ENCODE results near the gene ZNF814. TPM values are rescaled to one million over a fixed set of nuclear protein-coding genes. Genes with fewer than 3 reads are reported as not detected.

ZNF814 gene
- total RNA-seq, 1 donor from 2014 or later: 30.7 TPM

GRCh38 chr19:57803594-57804325, 85.1 kb downstream of the ZNF814 start:
- Mint-ChIP-seq H3K9me3 (peaks cover 4% of the 10 kb centered on the region), H3K27me3 (ENCODE audit: insufficient read depth, low read depth) (peaks cover 12% of the 10 kb centered on the region)
- H2AFZ ChIP-seq (replicated peaks): peak overlapping the region; percentile 60

DNA sequence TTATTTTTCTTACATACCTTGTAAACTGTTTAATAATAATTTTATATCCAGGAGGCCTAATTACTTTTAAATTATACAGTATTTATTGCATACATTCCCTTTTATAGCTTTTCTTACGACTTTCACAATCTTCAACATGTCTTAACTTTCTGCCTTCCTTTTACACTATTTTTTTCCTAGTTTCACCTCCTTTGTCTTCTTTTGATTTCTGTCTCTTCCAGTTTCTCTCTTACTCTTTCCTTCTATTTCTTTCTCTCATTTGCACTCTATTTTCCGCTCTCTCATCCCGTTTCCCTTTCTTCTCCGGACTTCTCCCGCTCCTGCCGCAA, 85.6 kb downstream of the ZNF814 start:
- Histone ChIP-seq H3F3A (ENCODE audit: low read depth) (peaks cover 58% of the 10 kb centered on the region), H3K9me3 (ENCODE audit: low read depth) (no peaks in the 10 kb centered on the region), H3K36me3 (no peaks in the 10 kb centered on the region), H3K4me3 (peak overlapping the region; percentile 56), H3K27ac (peak overlapping the region; percentile 94), H4K20me1 (ENCODE audit: low read depth) (no peaks in the 10 kb centered on the region), H3K79me2 (ENCODE audit: low read depth) (peaks cover 51% of the 10 kb centered on the region), H2AFZ (replicated peaks) (peak overlapping the region; percentile 60), H3K4me1 (peaks cover 55% of the 10 kb centered on the region), H3K4me2 (peak overlapping the region; percentile 89), H3K9ac (peak overlapping the region; percentile 40), H3K27me3 (no peaks in the 10 kb centered on the region)
- Mint-ChIP-seq H3K27ac (peak overlapping the region; percentile 93), H3K36me3 (peaks cover 26% of the 10 kb centered on the region), H3K9me3 (peaks cover 4% of the 10 kb centered on the region), H3K27me3 (ENCODE audit: insufficient read depth, low read depth) (peaks cover 12% of the 10 kb centered on the region), H3K4me3 (peak overlapping the region; percentile 88), H3K4me1 (peaks cover 43% of the 10 kb centered on the region)
- TF ChIP-seq EZH2phosphoT487 (IDR thresholded peaks at IDR 0.05) (no peak), EZH2 (IDR thresholded peaks at IDR 0.05) (no peak)
- TF ChIP-seq, protein P1, sequence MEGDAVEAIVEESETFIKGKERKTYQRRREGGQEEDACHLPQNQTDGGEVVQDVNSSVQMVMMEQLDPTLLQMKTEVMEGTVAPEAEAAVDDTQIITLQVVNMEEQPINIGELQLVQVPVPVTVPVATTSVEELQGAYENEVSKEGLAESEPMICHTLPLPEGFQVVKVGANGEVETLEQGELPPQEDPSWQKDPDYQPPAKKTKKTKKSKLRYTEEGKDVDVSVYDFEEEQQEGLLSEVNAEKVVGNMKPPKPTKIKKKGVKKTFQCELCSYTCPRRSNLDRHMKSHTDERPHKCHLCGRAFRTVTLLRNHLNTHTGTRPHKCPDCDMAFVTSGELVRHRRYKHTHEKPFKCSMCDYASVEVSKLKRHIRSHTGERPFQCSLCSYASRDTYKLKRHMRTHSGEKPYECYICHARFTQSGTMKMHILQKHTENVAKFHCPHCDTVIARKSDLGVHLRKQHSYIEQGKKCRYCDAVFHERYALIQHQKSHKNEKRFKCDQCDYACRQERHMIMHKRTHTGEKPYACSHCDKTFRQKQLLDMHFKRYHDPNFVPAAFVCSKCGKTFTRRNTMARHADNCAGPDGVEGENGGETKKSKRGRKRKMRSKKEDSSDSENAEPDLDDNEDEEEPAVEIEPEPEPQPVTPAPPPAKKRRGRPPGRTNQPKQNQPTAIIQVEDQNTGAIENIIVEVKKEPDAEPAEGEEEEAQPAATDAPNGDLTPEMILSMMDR (IDR thresholded peaks at IDR 0.05): no peak
- DNase-seq (ENCODE audit: low spot score): no peak

More at GRCh38 chr19:57803594-57804325, 85.1 kb downstream of the ZNF814 start:
- H3K9me3 ChIP-seq (ENCODE audit: low read depth): no peaks in the 10 kb centered on the region
- H3K4me1 ChIP-seq: peaks cover 55% of the 10 kb centered on the region
- H3K4me3 ChIP-seq: peak overlapping the region; percentile 56
- H3K79me2 ChIP-seq (ENCODE audit: low read depth): peaks cover 51% of the 10 kb centered on the region
- H3F3A ChIP-seq (ENCODE audit: low read depth): peaks cover 58% of the 10 kb centered on the region
- Mint-ChIP-seq H3K36me3 (peaks cover 28% of the 10 kb centered on the region), H3K4me1 (peaks cover 43% of the 10 kb centered on the region), H3K27ac (peak overlapping the region; percentile 93), H3K4me3 (peak overlapping the region; percentile 88)
- peak overlapping the region; percentile 89 for H3K4me2 ChIP-seq
- peak overlapping the region; percentile 94 for H3K27ac ChIP-seq
- TF ChIP-seq, protein P1 (IDR thresholded peaks at IDR 0.05): no peak
- no peak for TF ChIP-seq EZH2 (IDR thresholded peaks at IDR 0.05)
- no peak for TF ChIP-seq EZH2phosphoT487 (IDR thresholded peaks at IDR 0.05)
- H4K20me1 ChIP-seq (ENCODE audit: low read depth): no peaks in the 10 kb centered on the region
- peak overlapping the region; percentile 40 for H3K9ac ChIP-seq
- peak; percentile 95 for DNase-seq (ENCODE audit: low spot score)
- no peaks in the 10 kb centered on the region for H3K36me3 ChIP-seq
- H3K27me3 ChIP-seq: no peaks in the 10 kb centered on the region

DNA sequence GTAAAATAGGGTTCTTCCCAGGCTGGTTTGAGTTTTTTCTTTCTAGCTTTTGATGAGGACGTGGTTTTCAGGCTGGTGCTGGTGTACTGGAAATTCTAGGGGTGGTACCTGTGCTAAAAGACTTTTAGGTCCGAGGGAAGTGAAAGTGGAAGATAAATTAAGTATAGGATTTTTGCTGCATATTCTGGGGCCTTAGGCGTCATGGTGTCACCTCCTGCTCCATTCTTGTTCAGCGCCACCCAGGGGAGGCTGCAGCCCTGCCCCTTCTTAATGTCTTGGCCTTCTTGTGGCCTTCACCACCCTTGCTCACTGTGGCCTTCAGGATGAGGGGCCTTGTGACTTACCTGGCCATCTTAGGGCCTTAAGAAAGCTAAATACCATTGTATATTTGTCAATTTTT, 86.6 kb downstream of the ZNF814 start:
- Histone ChIP-seq H3K9me3 (ENCODE audit: low read depth) (no peaks in the 10 kb centered on the region), H3F3A (ENCODE audit: low read depth) (peaks cover 58% of the 10 kb centered on the region), H2AFZ (replicated peaks) (no peak overlapping the region), H3K27me3 (no peaks in the 10 kb centered on the region), H3K36me3 (no peaks in the 10 kb centered on the region), H3K27ac (peak overlapping the region; percentile 94), H4K20me1 (ENCODE audit: low read depth) (no peaks in the 10 kb centered on the region), H3K9ac (no peak overlapping the region), H3K4me2 (peak overlapping the region; percentile 89), H3K4me3 (peak overlapping the region; percentile 56), H3K79me2 (ENCODE audit: low read depth) (peaks cover 44% of the 10 kb centered on the region), H3K4me1 (peaks cover 55% of the 10 kb centered on the region)
- Mint-ChIP-seq H3K4me3 (no peak overlapping the region), H3K4me1 (peaks cover 43% of the 10 kb centered on the region), H3K27ac (no peak overlapping the region), H3K36me3 (peaks cover 22% of the 10 kb centered on the region), H3K27me3 (ENCODE audit: insufficient read depth, low read depth) (peaks cover 12% of the 10 kb centered on the region), H3K9me3 (peaks cover 4% of the 10 kb centered on the region)
- TF ChIP-seq EZH2phosphoT487 (IDR thresholded peaks at IDR 0.05) (no peak), EZH2 (IDR thresholded peaks at IDR 0.05) (no peak)
- TF ChIP-seq, protein P1 (IDR thresholded peaks at IDR 0.05): peak; percentile 11
- DNase-seq (ENCODE audit: low spot score): no peak

All from neural progenitor cell (in vitro differentiated cells).